ENCODE data around the gene ADCY1. TPM values are rescaled to one million over a fixed set of nuclear protein-coding genes. Genes with fewer than 3 reads are reported as not detected.

ADCY1 gene
- total RNA-seq, 1 donor from 2014 or later = 7.5 TPM

DNA sequence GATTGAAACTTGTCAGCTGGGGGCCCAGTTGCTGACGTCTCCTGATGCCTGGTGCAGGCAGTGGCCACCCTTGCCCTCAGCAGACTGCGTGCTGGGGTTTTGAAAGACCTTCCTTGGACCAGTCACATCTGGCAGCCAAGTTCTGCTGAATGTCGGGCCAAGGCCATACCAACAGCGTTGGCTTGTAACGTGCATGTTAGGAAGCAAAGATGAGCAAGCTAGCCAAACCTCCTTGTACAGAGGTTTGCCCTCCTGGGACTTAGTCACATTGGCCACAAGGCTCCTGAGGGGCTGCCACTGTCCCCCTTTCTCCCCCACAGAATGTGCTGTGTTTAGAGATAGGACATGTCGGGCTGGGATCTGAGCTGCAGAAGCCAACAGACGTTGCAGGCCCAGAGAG lies 49.0 kb downstream of the ADCY1 start:
- intact Hi-C loops (cut with micrococcal nuclease) = no loop called here

DNA sequence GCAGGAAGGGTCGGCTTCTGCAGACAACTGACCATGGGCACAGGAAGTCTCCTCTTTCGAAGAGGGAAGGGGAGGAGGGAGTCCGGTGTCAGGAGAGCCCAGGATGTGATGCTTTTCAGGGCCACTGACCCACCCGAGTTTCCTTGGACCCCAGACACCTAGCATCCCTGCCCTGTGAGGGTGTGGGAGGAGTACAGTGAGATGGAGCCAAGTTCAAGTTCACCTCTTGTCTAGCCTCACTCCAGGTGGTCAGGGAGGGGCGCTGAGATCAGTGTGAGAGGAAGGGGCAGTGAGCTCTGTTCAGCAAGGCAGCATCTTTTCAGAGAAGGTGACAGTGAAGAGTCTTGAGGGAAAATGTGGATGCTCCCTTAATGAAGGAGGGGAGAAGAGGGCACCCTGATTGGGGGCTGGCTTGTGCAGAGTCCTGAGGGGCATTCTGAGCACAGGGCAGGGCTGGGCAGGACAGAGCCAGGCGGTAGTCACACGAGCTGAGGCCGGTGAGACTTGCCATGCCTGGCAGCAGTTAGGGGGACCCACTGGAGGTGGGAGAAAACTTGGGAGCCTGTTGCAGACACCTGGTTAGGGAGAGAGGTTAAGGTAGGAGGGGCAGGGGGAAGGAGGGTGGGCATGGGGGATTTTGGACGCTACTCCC lies 49.7 kb downstream of the ADCY1 start:
- intact Hi-C loops (cut with micrococcal nuclease) = no loop called here

DNA sequence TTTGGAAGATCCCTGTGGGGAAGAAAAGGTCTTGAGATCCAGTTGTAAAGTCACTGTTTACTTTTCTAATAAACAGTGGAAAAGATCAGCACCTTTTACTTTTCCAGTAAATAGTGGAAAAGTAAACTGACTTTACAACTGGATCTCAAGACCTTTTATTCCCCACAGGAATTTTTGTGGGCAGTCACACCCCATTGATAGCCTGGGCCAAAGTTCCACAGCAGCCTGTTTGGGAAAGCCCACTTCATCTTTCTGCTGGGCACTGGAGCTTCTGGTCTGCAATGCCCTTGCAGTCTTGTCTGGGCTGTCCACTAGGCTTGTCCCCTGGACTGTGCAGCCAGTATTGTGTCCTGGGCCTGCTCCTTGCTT lies 50.2 kb downstream of the ADCY1 start:
- intact Hi-C loops (cut with micrococcal nuclease) = no loop called here

DNA sequence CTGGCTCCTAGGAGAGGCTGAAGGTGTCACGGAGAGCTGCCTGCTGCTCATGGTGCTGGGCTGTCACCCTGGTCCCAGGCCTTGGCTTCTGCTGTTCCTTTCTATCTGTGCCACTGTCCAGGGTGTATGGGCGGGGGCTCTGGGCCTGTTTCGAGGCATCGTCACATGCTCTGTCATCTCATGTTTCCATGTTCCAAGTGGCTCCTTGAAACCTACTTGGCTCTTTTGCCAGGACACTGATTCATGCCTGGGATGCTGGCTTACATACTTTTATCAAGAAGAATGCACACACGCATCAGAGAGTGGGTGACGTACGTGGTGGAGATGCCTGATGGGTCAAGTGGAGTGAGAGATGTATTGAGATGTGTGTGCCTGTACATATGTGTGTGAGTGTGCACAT lies 50.9 kb downstream of the ADCY1 start:
- intact Hi-C loops (cut with micrococcal nuclease) = no loop called here

DNA sequence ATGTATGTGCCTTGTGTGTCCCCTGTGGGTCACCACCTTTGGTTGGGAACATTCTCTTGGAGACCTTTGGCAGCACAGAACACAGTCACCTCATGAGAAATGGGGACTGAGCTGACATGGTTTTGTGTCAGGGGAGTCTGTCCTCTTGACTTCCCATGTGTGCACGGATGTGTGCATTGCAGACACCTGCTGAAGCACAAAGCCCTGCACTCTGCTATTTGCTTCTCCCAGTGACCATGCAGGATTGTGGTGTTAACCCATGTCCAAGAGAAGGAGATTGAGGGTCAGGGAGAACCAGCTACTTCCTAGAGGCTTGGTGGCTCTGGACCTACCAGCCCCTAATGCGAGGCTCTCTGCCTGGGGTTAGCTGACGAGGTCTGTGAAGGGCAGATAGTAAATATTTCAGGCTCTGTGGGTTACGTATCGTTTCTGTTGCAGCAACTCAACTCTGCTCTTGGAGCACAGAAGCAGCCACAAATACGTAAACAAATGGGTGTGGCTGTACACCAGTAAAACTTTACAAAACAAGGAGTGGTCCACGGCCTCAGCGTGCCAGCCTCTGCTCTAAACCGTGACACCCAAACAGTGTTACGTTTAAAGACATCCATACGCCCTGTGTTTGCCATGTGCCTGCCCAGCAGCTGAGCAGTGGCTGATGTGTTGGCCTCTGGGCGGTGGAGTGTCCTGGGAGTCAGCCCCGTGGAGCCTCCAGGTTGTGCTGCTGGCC lies 51.7 kb downstream of the ADCY1 start:
- intact Hi-C loops (cut with micrococcal nuclease) = no loop called here

DNA sequence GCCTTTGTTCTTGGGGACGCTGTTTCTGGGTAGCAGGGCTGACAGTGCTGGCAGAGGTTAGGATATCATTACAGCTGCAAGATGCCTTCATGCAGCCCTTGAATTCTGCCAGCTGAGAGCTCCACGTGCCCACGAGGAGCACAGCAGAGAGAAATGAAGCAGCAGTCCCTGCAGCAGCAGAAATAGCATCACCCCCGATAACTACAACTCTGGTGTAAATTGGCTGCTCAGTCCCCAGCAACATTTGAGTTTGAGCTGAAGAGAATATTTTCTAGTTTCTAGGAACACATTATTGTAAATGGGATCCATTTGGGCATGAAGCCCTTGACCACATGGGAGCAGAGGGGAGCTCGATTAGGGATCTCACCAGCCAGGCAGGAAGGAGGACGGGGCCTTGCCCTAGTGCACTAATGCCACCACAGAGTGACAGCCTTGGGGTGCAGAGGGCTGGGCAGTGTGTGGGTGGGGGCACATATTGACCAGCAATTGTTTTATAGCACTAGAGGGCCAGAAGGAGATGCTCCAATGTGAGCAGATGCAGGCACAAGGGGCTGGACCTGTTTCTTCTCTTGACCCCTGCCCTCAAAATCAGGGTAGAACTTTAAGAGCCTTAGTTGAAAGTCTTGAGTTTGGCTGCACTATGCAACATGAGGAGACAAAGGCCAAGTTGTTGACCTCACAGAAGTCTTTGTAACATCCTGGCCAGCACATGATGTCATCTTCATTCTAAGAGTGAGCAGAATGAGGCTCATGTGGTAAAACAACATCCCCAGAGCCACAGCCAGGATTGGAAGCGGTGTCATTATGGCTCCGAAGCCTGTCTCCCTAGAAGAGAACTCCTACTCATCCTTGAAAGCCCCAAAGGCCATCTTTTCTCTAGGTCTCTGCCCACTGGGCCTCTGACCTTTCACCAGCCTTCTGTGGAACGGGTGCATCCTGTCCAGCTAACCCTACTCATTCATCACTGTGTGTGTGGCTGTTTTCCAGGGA lies 52.6 kb downstream of the ADCY1 start:
- intact Hi-C loops (cut with micrococcal nuclease) = no loop called here

DNA sequence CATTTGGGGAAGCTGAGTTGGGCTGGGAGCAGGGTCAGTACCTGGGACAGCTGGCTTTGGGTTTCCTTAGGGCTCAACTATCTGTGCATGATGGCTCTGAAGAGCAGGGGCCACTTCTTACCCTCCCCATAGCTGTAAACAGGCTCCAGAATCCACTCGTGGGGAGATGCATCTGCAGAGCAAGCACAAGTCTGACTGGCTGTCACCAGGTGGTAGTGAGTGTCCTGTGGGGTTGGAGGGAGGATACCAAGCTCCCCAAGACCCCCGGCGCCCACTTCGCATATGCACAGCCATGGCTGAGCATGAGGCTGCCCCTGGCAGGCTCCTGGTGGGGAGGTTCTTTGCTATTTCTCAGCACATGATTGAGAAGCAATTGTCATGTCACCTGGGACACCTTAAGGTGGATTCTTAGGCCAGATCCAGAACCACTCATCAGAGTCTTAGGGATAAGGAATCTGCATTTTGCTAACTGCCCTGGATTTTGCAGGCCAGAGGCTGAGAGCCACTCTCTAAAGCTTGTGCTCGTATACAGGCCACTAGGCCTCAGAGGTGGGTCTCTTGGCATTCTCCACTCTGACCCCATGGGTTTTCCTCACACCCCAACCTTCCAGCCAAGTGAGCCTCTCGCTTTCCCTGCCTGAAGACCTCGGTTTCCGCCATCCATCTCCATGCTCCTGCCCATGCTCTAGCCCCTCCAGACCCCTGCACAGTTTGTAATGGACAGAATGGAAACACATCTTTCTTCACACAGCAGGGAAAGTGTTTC lies 53.7 kb downstream of the ADCY1 start:
- intact Hi-C loops (cut with micrococcal nuclease) = no loop called here

DNA sequence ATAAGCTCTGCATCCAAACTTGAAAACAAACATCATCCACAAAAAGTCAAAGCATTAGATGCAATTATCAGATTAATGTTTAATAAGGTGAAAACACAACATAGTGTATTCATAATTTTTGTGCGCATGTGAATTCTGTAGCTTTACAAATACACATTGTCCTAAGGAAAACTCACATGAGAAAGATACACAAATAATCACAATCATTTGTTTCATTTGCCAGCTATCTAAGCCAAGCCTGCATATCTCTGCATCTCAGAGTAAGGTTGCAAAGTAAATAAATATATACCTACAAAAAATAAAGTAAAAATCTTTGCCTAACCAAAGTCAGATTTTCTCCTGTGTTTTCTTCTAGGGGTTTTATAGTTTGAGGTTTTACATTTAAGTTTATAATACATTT lies 57.4 kb downstream of the ADCY1 start:
- intact Hi-C loops (cut with micrococcal nuclease) = no loop called here

DNA sequence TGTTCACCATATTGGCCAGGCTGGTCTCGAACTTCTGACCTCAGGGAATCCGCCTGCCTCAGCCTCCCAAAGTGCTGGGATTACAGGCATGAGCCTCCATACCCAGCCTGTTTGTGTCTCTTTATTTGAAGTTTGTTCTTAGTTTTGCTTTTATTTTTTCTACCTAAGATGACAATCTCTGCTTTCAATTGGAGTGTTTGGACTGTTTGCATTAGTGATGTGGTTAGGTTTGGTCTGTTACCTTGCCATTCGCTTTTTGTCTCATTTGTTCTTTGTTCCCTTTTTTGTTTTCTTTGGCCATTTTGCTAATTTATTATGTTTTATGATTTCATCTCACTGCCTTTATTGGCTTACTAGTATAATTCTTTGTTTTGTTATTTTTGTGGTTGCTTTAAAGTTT lies 62.6 kb downstream of the ADCY1 start:
- intact Hi-C loops (cut with micrococcal nuclease) = no loop called here

DNA sequence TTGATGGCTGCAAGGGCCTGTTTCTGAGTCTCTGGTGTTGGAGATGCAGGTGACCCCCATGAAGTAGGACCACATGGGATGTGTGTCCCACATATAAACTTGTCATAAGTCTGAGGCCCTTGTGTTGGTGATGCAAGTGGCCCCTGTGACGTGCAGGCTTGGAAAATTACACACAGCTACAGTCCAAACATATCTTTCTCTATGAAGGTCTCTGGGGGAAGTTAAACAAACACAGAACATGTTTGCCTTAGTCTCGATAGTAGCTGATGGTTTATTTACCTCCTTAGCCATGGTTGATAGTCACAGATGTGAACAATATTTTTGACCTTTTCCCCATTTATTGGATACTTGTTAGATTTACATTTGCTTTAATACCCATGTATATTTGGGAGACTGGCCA lies 64.7 kb downstream of the ADCY1 start:
- intact Hi-C loops (cut with micrococcal nuclease) = no loop called here

DNA sequence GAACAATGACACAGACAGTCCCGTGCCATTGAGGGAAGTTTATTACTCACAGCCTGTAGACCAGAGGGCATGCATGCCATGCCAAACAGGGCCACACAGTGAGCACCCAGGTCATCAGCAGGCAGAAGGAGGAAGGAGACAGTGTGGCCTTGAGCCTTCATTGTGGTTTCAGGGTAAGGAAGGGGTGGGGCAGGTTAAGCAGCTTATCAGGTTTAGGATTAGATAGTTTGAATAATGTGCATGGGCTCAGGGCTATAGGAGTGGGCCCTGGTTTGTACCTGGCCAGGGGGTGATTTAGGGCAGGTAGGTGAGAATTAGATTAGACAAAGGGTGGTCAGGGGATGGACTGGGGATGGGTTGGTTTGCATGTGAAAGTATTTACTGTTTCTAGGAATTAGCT lies 67.9 kb downstream of the ADCY1 start:
- intact Hi-C loops (cut with micrococcal nuclease) = no loop called here

DNA sequence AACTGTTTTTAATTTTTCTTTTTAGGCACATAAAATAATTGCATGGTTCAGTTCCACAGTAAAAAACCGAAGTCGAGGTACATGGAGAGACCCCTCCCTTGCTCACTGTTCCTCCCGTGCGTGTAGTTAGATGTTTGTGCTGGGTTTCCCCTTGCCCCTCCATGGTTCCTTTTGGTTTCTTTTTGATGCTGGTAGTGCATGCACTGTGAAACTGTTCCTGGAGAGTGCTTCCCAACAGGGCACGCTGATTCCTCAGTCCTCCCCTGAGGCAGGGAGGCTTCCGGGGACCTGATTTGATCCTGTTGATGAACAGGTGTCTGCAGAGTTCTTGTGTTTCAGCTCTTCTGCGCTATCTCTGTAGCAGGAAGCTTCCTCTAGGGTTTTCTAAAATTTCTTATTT lies 69.5 kb downstream of the ADCY1 start:
- intact Hi-C loops (cut with micrococcal nuclease) = no loop called here

DNA sequence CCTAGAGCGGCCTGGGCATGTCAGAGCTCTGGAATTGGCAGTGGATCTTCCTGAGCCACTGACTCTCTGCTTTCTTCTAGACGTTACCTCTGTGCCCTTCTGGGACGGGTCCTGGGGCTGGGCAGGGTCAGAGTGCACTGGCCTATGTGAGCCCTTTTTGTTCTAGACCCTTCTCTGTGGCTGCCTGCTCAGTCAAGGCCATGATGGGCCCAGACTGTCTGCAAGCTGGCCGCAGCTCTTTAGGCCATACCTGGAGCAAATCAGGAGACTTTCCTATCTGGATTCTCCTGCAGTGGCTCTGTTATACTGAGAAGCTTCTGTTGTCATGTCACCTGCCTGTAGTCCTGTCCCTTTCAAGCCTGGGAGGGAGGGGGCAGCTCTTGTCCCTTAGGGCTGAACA lies 70.1 kb downstream of the ADCY1 start:
- intact Hi-C loops (cut with micrococcal nuclease) = no loop called here

DNA sequence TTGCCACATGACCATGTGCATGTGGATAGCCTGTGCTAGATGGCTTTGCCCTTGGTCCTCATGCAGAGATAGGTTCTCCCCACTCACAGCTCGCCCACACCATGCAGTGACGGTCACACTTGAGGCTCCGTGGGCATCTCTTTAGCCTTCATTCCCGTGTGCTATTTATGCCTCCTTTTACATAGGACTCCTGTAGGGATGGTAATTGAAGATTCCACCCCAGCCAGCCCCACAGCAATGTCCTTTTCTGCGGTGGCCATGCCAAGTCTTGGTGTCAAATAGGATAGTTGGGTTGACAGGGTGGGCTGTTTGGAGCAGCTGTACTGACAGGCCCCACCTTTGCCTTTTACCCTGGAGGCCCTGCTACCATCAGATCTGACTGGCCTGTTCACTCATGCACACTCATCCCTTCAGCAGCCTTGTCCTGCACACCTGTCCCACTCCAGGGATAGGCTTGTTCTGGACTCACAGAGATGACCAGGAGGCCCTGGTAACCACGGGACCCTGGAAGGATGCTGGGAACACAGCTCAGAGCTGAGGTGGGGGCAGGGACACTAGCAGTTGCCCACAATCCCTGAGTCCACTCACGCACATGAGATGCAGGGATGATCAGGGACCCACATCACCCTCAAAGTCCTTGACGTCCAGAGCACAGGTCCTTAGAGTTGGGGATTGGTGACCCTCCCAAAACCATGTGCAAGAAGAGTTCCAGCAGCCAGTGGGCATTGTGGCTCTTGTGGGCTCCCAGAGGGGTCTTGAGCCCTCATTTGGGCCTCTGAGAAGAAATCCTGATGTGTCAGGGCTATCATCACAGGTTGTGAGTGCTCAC lies 71.2 kb downstream of the ADCY1 start:
- intact Hi-C loops (cut with micrococcal nuclease) = no loop called here

DNA sequence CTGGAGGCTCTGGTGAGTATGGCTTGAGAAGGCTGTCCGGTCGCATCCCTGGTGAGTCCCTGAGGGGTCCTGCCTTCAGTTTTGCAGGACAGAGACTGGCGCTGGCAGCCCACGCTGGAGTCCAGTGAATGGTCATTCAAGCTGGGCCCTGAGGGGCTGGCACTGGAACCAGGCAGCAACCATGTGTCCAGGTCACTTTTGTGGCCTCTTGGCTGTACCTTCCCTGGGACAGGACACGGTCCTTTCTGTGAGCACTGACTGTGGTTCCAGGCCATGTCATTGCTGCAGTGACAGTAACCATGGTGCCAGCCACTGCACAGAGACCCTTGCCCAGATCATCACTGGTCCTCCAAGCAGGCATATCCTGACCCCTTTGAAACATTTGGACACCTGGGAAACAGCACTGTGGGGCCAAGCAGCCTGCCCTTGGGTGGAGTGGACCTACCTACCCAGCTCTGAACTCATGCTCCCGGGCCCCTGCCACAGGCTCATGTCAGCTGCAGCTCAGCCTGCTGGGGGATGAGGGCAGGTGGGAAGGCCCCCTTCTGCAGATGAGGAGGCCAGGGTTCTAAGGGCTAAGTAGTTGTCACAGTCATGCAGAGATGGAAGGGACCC lies 72.1 kb downstream of the ADCY1 start:
- intact Hi-C loops (cut with micrococcal nuclease) = no loop called here

DNA sequence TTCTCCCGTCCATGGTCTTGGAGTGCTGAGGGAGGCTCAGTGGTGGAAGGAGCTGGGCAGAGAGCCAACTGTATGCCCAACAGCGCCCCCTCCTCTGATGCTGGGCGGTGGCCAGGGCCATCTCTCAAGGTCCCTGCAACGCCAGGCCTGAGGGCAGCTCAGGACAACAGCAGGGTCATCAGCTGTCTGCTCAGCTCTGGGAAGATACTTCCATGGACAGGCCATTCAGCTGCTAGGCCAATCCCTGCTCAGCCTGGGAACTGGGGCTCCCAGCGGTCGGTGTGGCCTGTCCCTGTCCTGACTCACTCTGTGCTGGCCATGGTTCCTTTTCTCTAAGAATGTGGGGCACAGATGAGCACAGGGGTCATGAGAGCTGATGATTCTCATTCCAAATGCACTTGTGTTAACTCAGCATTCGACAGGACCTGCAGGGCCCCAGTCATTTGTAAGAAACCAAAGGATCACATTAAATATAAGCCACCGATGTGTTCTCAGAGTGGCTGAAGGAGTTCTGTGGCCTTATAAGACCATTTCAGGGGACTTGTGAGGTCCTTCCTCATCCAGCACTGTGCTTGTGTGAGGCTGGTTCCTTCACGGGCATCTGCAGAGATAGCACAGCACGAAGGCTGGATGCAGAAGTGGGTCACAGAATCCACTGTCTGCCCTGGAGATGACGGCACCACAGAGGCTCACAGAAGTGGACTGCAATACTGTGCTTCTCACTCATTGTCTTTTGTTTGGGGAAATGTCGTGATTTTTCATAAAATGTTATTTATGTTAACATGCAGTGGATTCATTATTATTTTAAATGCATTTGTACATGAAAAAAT lies 73.0 kb downstream of the ADCY1 start:
- intact Hi-C loops (cut with micrococcal nuclease) = no loop called here

DNA sequence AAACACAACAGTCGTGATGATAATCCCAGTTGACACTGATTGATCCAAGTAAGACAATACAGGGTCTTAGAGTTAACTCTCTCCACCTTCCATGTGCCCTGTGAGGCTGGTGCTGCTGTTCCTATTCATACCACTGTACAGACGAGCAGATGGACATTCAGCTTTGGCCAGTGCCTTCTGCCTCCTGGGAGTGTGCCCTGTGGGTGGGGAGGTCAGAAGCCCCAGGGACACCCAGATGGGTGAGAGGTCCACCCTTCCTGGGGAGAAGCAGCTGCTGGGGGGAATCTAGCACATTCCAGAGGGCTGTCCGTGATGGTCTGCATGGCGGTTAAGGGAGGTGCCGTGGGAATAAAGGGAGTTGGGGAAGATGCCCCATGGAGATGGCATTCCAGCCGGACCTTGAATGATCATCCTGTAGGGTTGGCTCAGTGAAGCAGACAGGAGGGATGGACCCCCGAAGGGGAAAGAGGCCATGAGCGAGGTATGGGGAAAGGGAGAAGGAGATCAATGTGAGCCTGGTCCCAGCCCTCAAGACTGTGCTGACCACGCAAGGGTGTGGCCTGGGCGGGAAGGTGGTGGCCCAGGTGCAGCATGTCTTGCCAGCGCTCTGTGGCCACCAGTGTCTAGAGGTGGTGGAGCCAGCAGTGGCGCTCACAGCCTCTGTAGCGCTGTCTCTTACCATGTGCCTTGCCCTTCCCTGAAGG lies 74.0 kb downstream of the ADCY1 start:
- intact Hi-C loops (cut with micrococcal nuclease) = no loop called here

DNA sequence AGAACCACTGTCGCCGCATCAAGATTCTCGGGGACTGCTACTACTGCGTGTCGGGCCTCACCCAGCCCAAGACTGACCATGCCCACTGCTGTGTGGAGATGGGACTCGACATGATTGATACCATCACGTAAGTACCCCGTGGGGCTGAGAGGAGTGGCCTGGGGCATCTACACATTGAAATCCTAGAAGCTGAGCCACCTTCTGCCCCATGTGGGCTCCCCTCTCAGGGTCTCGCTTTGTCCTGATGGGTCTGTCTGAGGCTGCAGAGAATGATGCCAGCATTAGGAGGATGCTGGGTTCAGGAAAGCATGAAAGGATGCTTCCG lies 74.5 kb downstream of the ADCY1 start:
- intact Hi-C loops (cut with micrococcal nuclease) = no loop called here
